Measurements from ENCODE around the gene TIGD2. TPM values are rescaled to one million over a fixed set of nuclear protein-coding genes. Genes with fewer than 3 reads are reported as not detected.

The TIGD2 gene
- total and polyA plus RNA-seq, 9 of the 15 experiments (the other 6 are each of a cell fraction or from before 2014, with no cell fraction given): 3.6 to 15.0 (median 9.8) TPM

GRCh38 chr4:89123451-89123851, 12.1 kb downstream of the TIGD2 start:
- TF ChIP-seq ZNF354B (CRISPR knock-in tag; IDR thresholded peaks at IDR 0.05) (no peak), HNRNPH1 (optimal IDR thresholded peaks at IDR 0.05; ENCODE audit: low read depth, low read length) (no peak), ZNF586 (CRISPR knock-in tag; conservative IDR thresholded peaks at IDR 0.05) (no peak), NR4A1 (CRISPR knock-in tag; IDR thresholded peaks at IDR 0.05) (no peak), NR4A1 (tag; IDR thresholded peaks at IDR 0.05) (no peak), GATAD2B (IDR thresholded peaks at IDR 0.05; ENCODE audit: borderline replicate concordance) (no peak), FOXM1 (IDR thresholded peaks at IDR 0.05; ENCODE audit: low read depth) (no peak), FOXM1 (CRISPR knock-in tag; IDR thresholded peaks at IDR 0.05; ENCODE audit: low read depth) (no peak), MCM5 (IDR thresholded peaks at IDR 0.05; ENCODE audit: low read depth) (no peak), SMARCB1 (IDR thresholded peaks at IDR 0.05; ENCODE audit: insufficient read length, low read depth) (no peak), JUND (IDR thresholded peaks at IDR 0.05; ENCODE audit: borderline replicate concordance, low read depth, low read length) (no peak), JUND (tag; IDR thresholded peaks at IDR 0.05; ENCODE audit: borderline replicate concordance, low read depth, low read length) (no peak), ESRRA (IDR thresholded peaks at IDR 0.05; ENCODE audit: borderline replicate concordance, low read depth) (no peak), ZNF449 (CRISPR knock-in tag; IDR thresholded peaks at IDR 0.05) (no peak), SMAD1 (IDR thresholded peaks at IDR 0.05; ENCODE audit: low read depth, low read length, partially characterized antibody) (no peak), RNF2 (IDR thresholded peaks at IDR 0.05) (no peak), SIN3A (IDR thresholded peaks at IDR 0.05; ENCODE audit: borderline replicate concordance in 2 of 2, control insufficient read depth in 1 of 2, low read depth in 2 of 2, low read length in 2 of 2) (no peak), HMG20A (CRISPR knock-in tag; conservative IDR thresholded peaks at IDR 0.05) (no peak), MTA3 (IDR thresholded peaks at IDR 0.05; ENCODE audit: borderline replicate concordance) (no peak)
- H2AFZ ChIP-seq (ENCODE audit: low read depth, low read length): no peak overlapping the region
- no peaks in the 10 kb centered on the region for H3K27me3 ChIP-seq (ENCODE audit: control insufficient read depth in 2 of 2, insufficient read depth in 2 of 2, low read length in 2 of 2)
- H3K4me1 ChIP-seq (replicated peaks in 1 of 2; ENCODE audit: control insufficient read depth in 2 of 2, insufficient read depth in 2 of 2, low read length in 2 of 2): peaks cover 0 to 13% of the 10 kb centered on the region in 2 experiments; a peak in 3 of 5 replicates
- FAIRE-seq (no peak), ATAC-seq (no peak), DNase-seq (ENCODE audit: extremely low read depth in 1 of 4, low spot score in 3 of 4) (no peak)
- no TSS peak for BruUV-seq (replicated peaks)
- 83% methylated on average over 5 of the region's 5 CpGs for WGBS (ENCODE audit: insufficient coverage, low coverage, missing lambda C conversion rate)
- CTCF ChIA-PET (ENCODE audit: low intra/inter-chr PET ratio): no interaction called here
- intact Hi-C loops (cut with micrococcal nuclease): no loop called here
- no peak overlapping the region for H3K4me3 ChIP-seq
- no peak overlapping the region for H3K27ac ChIP-seq (ENCODE audit: extremely low read depth, low read depth, low read length)
- POLR2A ChIA-PET: interaction anchor here (1.3 kb wide), 1 partner anchor 10 kb away, joined by 3 read pairs; no protein-coding TSS in a partner anchor
- in situ Hi-C loops (cut with MboI): no loop called here
- H3K36me3 ChIP-seq (ENCODE audit: control insufficient read depth, insufficient read depth, low read length): no peaks in the 10 kb centered on the region
- no peaks in the 10 kb centered on the region for H3K79me2 ChIP-seq (ENCODE audit: control insufficient read depth, insufficient read depth, low read length)
- H3K9me1 ChIP-seq (ENCODE audit: control insufficient read depth, insufficient read depth, low read length): no peaks in the 10 kb centered on the region
- H3K9ac ChIP-seq (ENCODE audit: insufficient read depth in 1 of 2, low read depth in 2 of 2, low read length in 2 of 2): no peak overlapping the region
- no peaks in the 10 kb centered on the region for H3K9me3 ChIP-seq (replicated peaks; ENCODE audit: control insufficient read depth, insufficient read depth, low read depth, low read length)
- H3K4me2 ChIP-seq (ENCODE audit: insufficient read depth, low read length): no peak overlapping the region
- H4K20me1 ChIP-seq (replicated peaks; ENCODE audit: control insufficient read depth, insufficient read depth, low read length): no peaks in the 10 kb centered on the region
